ENCODE measurements around the gene WBP4.
"Not testable (repeated sequence)": the region's sequence is repeated elsewhere in the genome, so short reads cannot be mapped to it uniquely, and the experiment has no call there.

The WBP4 gene, protein sequence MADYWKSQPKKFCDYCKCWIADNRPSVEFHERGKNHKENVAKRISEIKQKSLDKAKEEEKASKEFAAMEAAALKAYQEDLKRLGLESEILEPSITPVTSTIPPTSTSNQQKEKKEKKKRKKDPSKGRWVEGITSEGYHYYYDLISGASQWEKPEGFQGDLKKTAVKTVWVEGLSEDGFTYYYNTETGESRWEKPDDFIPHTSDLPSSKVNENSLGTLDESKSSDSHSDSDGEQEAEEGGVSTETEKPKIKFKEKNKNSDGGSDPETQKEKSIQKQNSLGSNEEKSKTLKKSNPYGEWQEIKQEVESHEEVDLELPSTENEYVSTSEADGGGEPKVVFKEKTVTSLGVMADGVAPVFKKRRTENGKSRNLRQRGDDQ

DNA sequence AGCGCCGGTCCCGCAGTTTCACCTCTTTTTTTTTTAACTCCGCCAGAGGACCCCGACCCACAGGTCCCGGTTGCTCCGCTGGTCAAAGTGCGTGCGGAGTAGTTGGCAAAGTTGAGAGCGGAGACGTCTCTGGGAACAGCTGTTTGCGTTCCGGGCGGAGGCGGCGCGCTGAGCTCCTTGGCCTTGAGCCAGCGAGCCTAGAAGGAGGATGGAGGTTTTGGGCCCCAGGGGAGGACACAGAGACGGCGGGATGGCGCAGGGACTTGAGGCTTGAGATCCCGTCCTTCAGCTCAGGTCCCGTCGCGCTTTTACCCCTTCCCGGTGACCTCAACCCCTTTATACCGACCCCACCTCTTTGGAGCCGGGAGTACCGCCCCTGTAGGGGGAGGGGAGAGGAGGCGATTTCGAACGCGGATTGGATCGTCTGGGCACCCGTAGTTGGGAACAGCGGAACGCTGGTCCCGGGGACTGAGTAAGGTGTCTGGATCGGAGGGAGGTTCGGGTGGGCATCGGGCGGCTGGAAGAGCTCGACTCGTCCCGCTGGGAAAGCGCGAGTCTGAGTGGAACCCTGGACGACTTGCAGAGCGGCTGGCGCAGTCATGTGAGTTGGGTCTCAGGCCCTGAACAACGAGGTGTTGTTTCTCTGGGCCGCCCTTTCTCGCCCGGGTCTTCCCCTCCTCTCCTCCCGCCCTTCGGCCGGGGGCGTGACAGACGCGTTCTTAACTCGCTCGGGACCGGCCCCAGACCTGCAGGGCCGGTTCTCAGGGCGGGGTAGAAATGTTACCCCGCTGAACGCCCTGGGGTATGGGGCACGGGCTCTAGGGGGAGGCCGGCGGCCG, at the start of gene WBP4:
TSS of gene WBP4 (plus strand) at position 435 of the 839 bp plus-strand sequence. CDS start at position 600, 165 bp downstream.
- peak; percentile 89 for DNase-seq

DNA sequence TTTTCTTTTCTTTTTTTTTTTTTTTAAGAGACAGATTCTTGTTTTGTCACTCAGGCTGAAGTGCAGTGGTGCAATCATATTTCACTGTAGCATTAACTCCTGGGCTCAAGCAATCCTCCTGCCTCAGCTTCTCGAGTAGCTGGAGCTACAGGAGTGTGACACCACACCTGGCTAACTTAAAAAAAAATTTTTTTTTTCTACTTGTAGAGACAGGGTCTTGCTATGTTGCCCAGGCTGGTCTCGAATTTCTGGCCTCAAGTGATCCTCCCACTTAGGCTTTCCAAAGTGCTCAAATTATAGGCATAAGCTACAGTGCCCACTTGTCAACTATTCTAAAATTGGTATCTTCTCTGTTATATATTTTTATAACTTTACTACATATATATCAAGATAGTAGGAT, 48.8 kb upstream of the WBP4 start:
- DNase-seq = no peak

DNA sequence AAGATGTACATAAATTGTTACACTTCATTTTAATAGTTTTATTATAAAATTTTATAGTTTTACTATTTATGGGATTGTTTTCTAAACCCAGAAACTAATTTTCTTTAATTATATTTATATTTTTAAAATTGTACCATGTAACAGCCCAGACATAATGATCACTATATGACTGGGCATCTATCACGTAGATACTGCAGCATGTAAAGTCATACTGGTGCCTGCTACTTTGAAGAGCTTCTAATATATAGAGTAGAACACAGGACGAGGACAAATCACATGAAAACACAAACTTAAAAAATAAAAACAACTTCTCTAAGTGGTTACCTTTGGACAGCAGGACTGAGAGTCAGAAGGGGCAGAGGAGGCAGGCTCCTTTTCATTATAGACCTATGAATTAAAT, 47.5 kb upstream of the WBP4 start:
- DNase-seq = no peak

DNA sequence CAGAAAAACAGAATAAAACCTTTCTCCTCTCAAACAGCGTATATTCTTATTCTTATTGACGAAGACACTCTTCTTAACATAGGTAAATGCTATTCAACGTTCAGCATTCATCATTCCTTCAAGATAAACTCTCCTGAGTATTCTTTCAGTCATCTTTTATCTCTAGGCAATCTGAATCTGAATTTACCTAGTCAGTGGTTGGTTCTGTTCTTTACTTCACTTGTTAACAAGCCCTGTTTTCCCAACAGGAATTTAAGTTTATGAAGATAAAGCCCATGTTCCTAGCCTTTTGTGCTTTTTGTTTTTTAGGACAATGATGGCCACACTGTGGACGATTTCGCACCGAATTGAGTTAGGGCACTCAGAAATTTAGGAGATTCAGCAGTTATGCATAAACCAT, 45.4 kb upstream of the WBP4 start:
- no peak for DNase-seq

DNA sequence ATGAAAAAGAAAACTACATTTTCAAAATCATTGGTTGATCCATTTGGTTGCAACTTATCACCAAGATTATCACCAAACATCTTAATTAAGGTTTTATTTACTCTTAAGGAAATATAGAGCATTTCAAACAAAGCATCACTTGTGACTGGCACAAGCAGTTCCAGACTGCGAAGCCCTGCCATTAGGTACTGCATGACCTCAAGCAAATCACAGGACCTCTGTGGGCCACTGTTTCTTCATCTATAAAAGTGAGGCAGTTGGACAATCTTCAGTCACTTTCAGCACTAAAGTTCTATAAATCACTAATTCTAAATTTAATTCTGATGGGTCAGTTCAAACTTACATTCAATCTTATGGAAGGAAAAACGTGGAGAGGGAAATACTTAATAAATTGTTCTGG, 44.1 kb upstream of the WBP4 start:
- DNase-seq = peak; percentile 53

DNA sequence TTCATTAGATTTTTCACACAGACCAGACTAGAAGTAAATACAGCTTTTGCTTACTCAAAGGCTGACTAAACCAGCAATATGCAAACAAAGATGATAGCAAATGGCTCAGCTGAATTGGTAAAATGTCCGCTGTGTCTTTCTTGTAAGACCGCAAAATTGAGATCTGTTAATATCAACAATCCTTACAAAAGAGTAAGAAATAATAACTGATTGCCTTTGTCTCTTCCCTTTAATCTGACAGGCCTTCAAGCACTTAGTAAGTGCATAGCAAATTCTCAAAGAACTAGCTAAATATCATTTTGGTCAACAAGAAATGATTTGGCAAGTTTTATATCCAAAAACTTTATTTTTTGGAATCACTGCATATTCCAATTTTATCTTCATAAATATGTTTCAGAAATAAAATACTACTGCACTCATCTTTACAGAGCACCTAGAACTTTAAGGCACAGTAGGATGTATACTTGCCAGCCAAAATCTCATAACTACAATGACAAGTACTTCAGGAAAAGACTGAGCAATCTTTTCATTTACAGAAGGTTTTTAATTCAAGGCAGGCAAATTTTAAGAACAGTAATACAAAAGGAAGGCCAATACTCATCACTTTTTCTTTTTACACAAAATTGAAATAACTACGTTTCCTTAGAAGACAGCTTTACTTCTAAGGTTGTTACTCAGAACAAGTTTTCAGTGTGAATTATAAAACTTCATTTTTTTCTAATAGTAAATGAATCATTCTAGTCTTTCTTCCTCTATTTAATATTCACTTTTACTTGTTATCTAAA, 43.3 kb upstream of the WBP4 start:
- no peak for DNase-seq

DNA sequence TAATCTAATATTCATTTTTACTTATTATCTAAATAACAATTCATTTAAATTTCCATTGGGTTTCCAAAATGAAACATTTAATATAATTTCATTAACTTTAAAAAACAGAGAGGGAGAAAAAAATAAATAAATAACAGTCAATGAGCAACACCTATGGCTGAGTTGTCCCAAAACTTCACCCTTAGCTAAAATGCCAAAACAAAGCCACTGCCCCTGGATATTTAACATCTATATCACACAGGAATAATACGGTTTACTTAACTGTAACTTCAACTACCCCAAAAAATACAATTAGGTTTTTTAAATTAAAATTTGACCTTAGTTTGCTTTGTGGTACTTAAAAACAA, 42.7 kb upstream of the WBP4 start:
- DNase-seq = no peak

DNA sequence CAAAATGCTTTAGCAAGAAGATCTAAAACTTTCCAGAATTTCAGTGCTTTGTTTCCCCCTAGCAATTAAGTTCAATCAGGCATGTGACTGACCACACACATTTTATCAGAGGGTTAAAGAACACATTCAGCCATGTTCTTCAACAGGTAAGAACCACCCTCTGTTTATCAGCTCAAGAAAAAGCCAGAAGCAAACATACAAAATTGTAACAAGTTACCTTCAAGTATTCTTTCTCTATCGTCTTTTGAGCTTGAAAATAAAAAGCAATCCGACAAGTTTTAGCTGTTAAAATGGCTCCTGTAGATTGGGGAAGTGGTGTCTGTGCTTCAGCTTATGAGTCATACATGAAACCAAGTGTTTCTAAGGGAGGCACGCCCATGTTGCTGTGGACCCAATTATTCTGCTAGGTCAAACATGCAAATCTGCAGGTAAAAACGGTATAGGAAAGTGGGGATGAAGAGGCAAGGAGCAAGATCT, 42.3 kb upstream of the WBP4 start, which contains the start of gene ELF1:
TSS of gene ELF1 (minus strand) at position 306 of the 477 bp plus-strand sequence. CDS start 37,262 bp downstream, outside the sequence.
- DNase-seq = peak; percentile 83

DNA sequence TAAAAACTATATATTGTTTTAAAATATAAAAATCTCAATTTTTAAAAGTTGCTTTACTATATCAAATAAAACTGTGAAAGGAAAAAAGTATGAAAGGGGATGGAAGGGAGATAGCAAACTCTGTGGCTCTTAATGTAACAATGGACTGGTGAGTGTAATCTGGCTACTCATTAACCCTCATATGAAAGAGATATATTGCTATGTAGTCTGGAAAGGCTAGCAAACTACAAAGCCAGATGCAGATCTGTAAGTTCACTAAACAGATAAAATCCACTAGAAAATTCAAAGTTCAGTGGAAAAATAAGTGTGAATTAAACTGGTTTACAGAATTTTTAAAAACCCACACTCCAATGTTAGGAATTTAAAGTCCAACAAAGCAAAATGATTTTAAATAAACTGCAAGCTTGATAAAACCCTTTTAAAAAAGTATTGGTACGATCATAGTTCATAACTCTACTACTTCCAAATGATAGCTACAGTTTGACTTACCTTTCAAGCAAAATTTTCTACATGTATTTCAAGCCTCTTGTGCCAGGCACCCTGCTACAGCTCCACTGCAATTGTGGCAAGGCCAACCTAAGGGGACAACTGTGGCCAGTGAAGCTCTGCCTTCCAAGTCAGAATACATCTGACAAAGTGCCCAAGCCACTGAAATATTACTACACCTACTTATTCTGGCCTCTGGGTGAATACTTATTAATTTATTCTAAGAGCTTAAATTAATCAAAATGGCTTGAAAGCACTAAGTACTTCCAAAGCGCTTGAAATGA, 41.5 kb upstream of the WBP4 start:
- no peak for DNase-seq

DNA sequence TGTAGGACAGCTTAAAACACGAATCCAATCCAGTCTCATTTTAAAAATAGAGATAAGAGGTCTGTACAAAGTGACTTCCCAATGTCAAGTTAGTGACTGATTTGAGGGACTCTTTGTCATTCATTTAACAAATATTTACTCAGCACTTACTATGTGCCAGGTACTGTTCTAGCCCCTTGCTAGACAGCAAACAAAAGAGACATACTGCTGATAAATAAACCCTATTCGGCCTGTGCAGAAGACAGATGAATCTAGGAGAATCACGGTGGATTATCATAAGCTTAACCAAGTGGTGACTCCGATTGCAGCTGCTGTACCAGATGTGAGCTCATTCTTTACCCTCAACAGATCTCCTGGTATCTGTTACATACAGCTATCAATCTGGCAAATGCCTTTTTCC, 35.8 kb upstream of the WBP4 start:
- DNase-seq = no peak

DNA sequence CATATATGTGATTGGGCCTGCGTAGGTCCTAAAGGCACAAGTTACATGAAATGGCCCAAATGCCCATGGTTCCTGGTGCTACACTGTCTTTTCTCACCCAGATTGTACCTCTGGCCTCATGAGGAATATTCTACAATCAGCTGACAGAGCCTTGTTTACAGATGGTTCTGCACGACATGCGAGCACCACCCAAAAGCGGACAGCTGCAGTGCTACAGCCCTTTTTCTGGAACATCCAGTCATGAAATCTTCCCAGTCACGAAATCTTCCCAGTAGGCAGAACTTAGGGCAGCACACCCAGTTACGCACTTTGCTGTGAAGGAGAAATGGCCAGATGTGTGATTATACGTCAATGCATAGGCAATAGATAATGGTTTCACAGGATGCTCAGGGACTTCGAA, 34.5 kb upstream of the WBP4 start:
- no peak for DNase-seq

DNA sequence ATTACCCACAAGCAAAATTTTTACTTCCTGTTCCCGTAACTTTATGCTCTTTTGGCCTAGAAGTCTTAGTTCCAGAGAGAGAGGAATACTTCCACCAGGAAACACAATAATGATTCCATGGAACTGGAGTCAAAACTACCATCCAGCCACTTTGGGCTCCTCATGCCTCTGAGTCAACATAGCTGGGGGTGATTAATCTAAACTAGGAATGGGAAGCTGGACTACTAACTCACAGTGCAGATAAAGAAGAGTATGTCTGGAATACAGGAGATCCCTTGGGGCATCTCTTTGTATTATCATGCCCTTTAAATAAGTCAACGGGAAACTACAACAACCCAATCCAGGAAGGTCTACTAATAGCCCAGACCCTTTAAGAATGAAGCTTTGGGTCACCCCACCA, 33.3 kb upstream of the WBP4 start:
- no peak for DNase-seq

DNA sequence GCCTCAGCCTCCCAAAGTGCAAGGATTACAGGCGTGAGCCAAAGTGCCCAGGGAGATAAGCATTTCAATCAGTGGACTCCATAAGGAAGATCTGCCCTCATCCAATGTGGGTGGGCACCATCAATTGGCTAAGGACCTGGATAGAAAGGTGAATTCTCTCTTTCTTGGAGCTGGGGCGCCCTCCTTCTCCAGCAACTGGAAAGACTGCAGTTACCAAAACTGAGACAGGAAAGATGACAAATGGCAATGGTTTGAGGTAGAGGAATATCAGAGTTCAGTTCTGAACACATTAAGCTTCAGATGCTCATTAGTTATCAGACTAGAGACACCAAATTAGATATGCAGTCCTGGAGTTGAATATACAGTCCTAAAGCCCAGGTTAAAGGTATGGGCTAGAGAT, 31.7 kb upstream of the WBP4 start:
- no peak for DNase-seq

DNA sequence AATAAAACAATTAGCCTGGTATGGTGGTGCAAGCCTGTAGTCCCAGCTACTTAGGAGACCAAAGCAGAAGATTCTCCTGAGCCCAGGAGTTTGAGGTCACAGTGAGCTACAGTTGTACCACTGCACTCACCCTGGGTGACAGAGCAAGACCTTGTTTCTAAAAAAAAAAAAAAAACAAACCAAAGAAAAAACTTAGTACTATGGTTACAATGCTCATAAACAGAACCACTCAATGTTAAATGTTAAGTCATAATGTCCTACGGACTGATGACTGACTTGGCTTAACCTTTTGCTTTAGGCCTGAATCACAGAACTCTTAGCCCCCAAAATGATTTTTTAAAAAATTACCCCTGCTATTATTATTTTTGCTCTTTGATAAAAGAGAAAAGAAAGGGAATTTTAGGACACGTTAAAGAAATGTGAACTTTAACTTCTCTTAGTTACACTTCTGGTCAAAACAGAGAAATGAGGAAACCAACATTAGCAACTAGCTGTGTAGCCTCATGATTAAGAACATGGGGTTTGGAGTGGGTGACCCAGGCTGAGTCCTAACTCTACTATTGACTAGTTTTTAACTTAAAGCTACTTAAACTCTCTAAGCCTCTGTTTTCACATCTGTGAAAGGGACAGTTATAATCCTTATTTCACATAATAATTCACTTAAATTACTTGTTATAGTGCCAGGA, 28.5 kb upstream of the WBP4 start:
- DNase-seq = peak; percentile 37

DNA sequence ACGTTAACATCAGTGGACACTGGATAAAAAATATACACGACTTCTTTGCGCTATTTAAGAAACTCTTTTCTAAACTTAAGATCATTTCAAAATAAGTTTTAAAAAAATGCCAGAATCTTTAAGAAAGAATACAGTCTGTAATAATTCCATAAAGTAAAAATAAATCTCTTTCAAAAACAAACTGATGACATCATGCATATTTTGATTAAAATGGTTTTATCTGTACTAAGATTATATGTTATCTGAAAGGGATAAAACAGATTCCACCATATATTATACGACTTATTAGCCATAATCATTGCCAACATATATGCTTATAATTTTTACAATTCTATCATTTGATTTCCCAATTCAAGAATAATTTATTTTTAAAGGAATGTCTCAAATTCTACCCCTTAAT, 26.9 kb upstream of the WBP4 start:
- DNase-seq = no peak

DNA sequence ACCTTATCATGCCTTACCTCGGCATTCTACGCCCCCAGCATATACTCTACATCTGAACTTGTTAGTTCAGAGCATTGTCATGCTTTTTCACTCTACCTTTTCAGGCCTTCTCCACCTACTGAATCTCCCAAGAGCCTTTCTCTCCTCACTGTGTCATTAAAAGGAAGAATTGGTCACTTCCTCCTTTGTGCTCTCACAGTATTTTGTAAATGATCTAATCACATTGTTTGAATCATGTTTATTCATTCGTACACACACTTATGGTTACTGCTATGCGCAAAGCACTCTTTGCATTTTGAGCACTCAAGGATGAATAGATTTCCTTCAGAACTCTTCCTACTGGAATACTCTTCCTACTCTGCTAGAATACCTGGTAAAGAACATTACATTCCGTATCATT, 26.4 kb upstream of the WBP4 start:
- no peak for DNase-seq

DNA sequence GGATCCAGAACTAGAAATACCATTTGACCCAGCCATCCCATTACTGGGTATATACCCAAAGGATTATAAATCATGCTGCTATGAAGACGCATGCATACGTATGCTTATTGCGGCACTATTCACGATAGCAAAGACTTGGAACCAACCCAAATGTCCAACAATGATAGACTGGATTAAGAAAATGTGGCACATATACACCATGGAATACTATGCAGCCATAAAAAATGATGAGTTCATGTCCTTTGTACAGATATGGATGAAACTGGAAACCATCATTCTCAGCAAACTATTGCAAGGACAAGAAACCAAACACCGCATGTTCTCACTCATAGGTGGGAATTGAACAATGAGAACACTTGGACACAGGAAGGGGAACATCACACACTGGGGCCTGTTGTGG, 24.8 kb upstream of the WBP4 start:
- not testable (repeated sequence) for DNase-seq

DNA sequence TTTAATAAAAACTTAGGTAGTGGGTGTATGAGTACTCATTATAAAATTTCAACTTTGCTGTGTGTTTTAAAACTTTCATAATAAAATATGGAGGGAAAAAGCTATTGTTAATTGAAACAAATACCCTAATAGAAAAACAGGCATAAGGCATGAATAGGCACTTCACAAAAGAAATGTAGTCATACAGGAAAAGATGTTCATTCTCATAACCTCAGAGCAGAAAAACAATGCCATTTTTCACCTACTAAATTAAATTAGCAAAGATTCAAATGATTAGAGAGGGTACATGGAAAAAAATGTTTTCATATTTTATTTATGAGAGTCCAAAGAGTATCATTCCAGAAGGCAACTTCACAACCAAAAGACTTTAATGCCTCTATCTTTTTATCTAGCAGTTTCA, 21.6 kb upstream of the WBP4 start:
- DNase-seq = no peak

DNA sequence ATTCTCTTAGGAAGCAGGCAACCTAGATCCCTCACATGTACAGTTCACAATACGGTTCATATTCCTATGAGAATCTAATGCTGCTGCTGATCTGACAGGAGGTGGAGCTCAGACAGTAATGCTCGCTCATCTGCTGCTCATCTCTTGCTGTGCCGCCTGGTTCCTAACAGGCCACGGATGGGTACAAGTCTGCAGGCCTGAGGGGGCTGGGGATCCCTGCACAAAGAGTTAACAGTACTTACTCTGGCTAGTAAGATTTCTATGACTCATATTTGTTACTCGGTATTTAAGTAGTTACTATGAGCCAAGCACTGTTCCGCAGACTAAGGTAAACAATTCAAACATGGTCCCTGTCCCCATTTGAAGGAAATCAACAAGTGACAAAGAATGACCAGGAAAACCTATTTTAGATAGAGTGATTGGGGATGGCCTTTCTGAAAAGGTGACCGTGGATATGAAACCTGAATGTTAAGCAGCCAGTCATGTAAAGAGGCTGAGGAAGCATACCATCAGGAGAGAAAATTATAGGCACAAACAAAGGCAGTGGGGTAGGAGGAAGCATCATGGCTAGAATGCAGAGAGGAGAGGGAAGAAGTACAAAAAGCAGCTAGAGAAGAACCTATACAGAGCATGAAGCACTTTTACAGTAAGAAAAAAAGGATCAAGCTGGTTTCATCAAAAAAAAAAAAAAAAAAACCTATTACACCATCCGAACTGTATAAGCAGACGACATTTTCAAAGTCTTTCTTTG, 20.6 kb upstream of the WBP4 start:
- no peak for DNase-seq

DNA sequence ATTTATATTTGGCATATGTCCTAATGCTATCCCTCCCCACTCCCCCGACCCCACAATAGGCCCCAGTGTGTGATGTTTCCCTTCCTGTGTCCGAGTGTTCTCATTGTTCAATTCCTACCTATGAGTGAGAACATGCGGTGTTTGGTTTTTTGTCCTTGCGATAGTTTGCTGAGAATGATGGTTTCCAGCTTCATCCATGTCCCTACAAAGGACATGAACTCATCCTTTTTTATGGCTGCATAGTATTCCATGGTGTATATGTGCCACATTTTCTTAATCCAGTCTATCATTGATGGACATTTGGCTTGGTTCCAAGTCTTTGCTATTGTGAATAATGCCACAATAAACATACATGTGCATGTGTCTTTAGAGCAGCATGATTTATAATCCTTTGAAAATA, 18.9 kb upstream of the WBP4 start:
- not testable (repeated sequence) for DNase-seq

DNA sequence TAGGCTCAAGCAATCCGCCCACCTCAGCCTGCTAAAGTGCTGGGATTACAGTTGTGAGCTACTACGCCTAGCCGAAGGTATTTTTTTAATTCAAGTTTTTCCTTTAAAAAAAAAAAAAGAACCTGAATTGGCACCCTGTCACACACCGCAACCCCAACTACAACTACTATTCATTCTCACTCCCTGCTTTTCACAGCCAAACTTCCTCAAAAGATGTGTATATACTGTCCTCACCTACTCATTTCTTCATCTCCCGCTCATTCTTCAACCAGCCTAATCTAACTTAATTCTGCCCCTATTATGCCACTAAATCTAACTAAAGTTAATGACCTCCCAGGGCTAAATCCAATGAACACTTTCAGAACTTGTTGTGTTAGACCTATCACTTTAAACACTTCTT, 12.7 kb upstream of the WBP4 start:
- DNase-seq = no peak
